Common myeloid progenitor, CD34-positive (primary cell): Measurements from ENCODE around the gene INSL3.

ENCODE experiments used
- CTCF ChIA-PET: fragments of 350-600 bp; sonication (Branson Sonifier 250); formaldehyde crosslinking; loops from one replicate; lab custom pipeline; 2021; ENCODE audit warnings: antibody characterized with exemption; lab: Charles Lee
- POLR2A ChIA-PET: fragments of 350-600 bp; sonication (Branson Sonifier 250); formaldehyde crosslinking; loops from one replicate; lab custom pipeline; 2021; ENCODE audit warnings: antibody characterized with exemption; lab: Charles Lee
- DNase-seq, 3 donors: peaks; one replicate each; pipeline versions ENCODE4 v3.0.0 to v3.0.0-alpha.2; 2013
- H3K27ac ChIP-seq, 2 experiments: 1 replicate in 1 of 2; 2 replicates in 1 of 2; pipeline ENCODE4 v1.7.0; 2013; ENCODE audit warnings: inconsistent platforms in 2 of 2, low read length in 2 of 2, mild to moderate bottlenecking in 2 of 2, low read depth in 1 of 2, moderate library complexity in 1 of 2; ENCODE audit not compliant: severe bottlenecking in 2 of 2, insufficient read depth in 1 of 2, poor library complexity in 1 of 2
- H3K27me3 ChIP-seq, 5 experiments: replicated peaks in 2 of 5; 1 replicate in 3 of 5; 2 replicates in 2 of 5; pipeline versions ENCODE4 v1.6.1 to v1.7.0; 2013; ENCODE audit warnings: low read length in 4 of 5, mild to moderate bottlenecking in 2 of 5, moderate library complexity in 2 of 5, inconsistent platforms in 1 of 5; ENCODE audit not compliant: insufficient read depth in 5 of 5, control insufficient read depth in 4 of 5
- H3K36me3 ChIP-seq, 4 experiments: 1 replicate in 2 of 4; 2 replicates in 2 of 4; pipeline versions ENCODE4 v1.6.1 to v1.7.0; 2013; ENCODE audit warnings: low read length in 3 of 4, control low read depth in 1 of 4, mild to moderate bottlenecking in 1 of 4; ENCODE audit not compliant: control insufficient read depth in 4 of 4, insufficient read depth in 4 of 4
- H3K4me1 ChIP-seq, 4 experiments: 1 replicate in 3 of 4; 2 replicates in 1 of 4; pipeline versions ENCODE4 v1.6.1 to v1.7.1; 2013; ENCODE audit warnings: low read length in 3 of 4, mild to moderate bottlenecking in 3 of 4, control low read depth in 1 of 4, inconsistent platforms in 1 of 4, moderate library complexity in 1 of 4; ENCODE audit not compliant: control insufficient read depth in 4 of 4, insufficient read depth in 4 of 4; ENCODE audit errors: control extremely low read depth in 1 of 4
- H3K4me3 ChIP-seq, 7 experiments: 1 replicate in 4 of 7; 2 replicates in 3 of 7; pipeline versions ENCODE4 v1.5.1 to v1.7.0; 2013; ENCODE audit warnings: mild to moderate bottlenecking in 7 of 7, low read length in 6 of 7, moderate library complexity in 6 of 7, inconsistent platforms in 2 of 7, low read depth in 2 of 7, control low read depth in 1 of 7; ENCODE audit not compliant: insufficient read depth in 4 of 7, control insufficient read depth in 1 of 7; ENCODE audit errors: extremely low read depth in 1 of 7
- H3K9me3 ChIP-seq, 5 experiments: 1 replicate in 4 of 5; 2 replicates in 1 of 5; pipeline versions ENCODE4 v1.6.1 to v1.7.1; 2013; ENCODE audit warnings: low read length in 4 of 5, mild to moderate bottlenecking in 2 of 5, inconsistent platforms in 1 of 5, low read depth in 1 of 5, moderate library complexity in 1 of 5; ENCODE audit not compliant: control insufficient read depth in 4 of 5, insufficient read depth in 2 of 5; ENCODE audit errors: control extremely low read depth in 1 of 5
- WGBS: methylation state at CpG from one replicate; pipeline ENCODE4 v1.1.5; 2013; ENCODE audit not compliant: insufficient coverage; 5-methylcytosine and 5-hydroxymethylcytosine counted together

INSL3 gene

GRCh38 chr19:17831419-17831888, 10.1 kb upstream of the INSL3 start:
- Histone ChIP-seq H3K27ac (no peak overlapping the region), H3K4me3 (no peak overlapping the region), H3K4me1 (peaks cover 0 to 4% (median 1%) of the 10 kb centered on the region in 4 experiments), H3K9me3 (peaks cover 0 to 4% (median 0%) of the 10 kb centered on the region in 5 experiments), H3K27me3 (no peaks in the 10 kb centered on the region), H3K36me3 (peaks cover 25 to 81% (median 59%) of the 10 kb centered on the region in 4 experiments)
- ChIA-PET POLR2A (interaction anchor here (1.0 kb wide), 1 partner anchor 17 kb away, joined by 4 read pairs; the partner anchor contains the start of gene JAK3), CTCF (interaction anchor here (1.1 to 1.4 kb wide), 3 partner anchors 12 to 17 kb away, joined by 3 to 6 read pairs (median 5); partner anchors contain the start of gene JAK3)
- DNase-seq: no peak
- WGBS: 95% methylated on average over 18 of the region's 25 CpGs

DNA sequence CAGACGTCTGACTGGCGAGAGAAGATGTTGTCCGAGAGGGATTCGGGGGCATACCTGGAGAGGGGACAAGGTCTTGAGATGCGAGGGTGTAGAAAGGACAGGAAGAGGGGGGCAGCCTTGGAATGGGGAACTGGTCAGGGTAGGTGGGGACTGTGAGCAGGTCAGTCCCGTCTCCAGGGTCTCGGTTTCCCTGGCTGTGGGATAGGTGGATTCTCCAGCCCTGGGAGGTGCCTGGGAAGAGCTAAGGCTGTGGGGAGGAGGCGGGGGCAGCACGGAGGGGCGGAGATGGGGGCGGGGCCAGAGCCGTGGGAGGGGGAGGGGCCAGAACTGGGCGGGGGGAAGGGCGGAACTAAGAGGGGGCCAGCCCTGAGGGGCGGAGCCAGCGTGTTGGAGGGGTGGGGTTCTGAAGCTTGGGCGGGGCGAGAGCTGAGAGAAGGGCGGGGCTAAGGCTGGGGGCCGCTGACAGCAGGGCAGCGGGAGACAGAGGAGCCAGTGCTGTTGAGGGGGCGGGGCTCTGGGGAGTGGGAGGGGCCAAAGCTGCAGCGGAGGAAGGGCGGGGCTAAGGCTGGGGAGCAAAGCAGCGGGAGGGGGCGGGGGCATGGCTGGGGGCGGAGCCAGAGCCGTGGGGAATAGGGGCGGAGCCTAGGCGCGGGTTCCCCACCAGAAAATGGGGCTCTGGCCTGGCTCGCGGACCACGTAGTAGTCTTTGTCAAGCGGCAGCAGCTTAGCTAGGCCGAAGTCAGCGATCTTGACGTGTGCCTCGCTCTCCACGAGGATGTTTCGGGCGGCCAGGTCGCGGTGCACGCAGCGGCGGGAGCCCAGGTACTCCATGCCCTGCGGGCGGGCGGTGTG, 9.5 kb upstream of the INSL3 start:
- no peak overlapping the region for H3K4me3 ChIP-seq
- CTCF ChIA-PET: interaction anchor here (1.0 to 1.1 kb wide), 3 partner anchors 11 to 25 kb away, joined by 3 read pairs; partner anchors contain the start of gene JAK3
- H3K36me3 ChIP-seq: peaks cover 24 to 77% (median 56%) of the 10 kb centered on the region in 4 experiments

DNA sequence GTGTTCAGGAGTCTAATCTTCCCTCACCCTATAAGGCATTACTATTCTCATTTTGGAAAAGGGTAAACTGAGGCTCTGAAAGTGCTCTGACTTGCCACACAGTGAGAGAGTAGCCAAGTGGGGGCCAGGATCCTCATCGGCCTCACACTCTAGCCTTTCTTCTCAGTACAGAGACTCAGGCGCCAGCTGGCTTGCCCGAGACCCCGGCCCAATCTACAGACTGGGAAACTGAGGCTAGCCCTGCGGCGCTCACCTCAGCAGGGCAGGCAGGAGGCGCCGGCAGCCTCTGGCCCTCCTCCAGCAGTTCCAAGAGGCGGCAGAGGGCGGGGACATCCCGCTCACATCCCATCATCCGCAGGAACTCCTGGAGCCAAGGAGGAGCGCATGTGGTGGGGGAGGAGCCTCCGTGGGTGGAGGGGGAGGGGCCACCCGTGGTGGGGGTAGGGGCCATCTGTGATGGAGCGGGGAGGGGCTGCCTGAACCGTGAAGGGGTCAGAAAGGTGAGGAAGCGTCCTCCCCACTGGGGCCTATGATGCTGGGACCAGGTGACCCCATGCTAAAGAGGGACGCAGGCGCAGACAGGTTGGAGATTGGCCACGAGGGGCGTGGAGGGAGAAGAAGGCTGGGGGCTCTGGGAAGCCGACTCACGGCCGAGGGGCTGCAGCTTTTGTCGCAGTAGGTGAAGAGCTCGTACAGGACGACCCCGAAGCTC, 8.7 kb upstream of the INSL3 start:
- Histone ChIP-seq H3K9me3 (peaks cover 0 to 4% (median 0%) of the 10 kb centered on the region in 5 experiments), H3K27me3 (no peaks in the 10 kb centered on the region), H3K27ac (no peak overlapping the region), H3K4me3 (no peak overlapping the region), H3K36me3 (peaks cover 19 to 73% (median 53%) of the 10 kb centered on the region in 4 experiments), H3K4me1 (peaks cover 0 to 4% (median 1%) of the 10 kb centered on the region in 4 experiments)
- ChIA-PET POLR2A (interaction anchor here (0.5 kb wide), 1 partner anchor 149 kb away, joined by 3 read pairs; no protein-coding TSS in a partner anchor), CTCF (interaction anchor here (0.6 to 1.1 kb wide), 6 partner anchors 10 to 89 kb away, joined by 3 to 4 read pairs (median 3); partner anchors contain the start of gene JAK3)
- no peak for DNase-seq
- WGBS: 95% methylated on average over 27 of the region's 29 CpGs

More for the DNA sequence above, 9.5 kb upstream of the INSL3 start:
- POLR2A ChIA-PET: interaction anchor here (0.5 to 1.0 kb wide), 2 partner anchors 17 to 149 kb away, joined by 3 to 4 read pairs; partner anchors contain the start of gene JAK3
- peak; percentile 73 to 81 (median 74) for DNase-seq
- H3K27ac ChIP-seq: no peak overlapping the region
- H3K9me3 ChIP-seq: peaks cover 0 to 4% (median 0%) of the 10 kb centered on the region in 5 experiments
- 95% methylated on average over 31 of the region's 50 CpGs for WGBS
- H3K4me1 ChIP-seq: peaks cover 0 to 4% (median 1%) of the 10 kb centered on the region in 4 experiments
- H3K27me3 ChIP-seq: no peaks in the 10 kb centered on the region

GRCh38 chr19:17826508-17827056, 5.3 kb upstream of the INSL3 start:
- POLR2A ChIA-PET: interaction anchor here (0.9 kb wide), 1 partner anchor 21 kb away, joined by 4 read pairs; the partner anchor contains the start of gene JAK3
- WGBS: 94% methylated on average over 12 of the region's 13 CpGs
- no peak overlapping the region for H3K4me3 ChIP-seq
- CTCF ChIA-PET: interaction anchor here (1.2 kb wide), 1 partner anchor 24 kb away, joined by 3 read pairs; no protein-coding TSS in a partner anchor
- peaks cover 0 to 4% (median 0%) of the 10 kb centered on the region in 5 experiments for H3K9me3 ChIP-seq
- no peak overlapping the region for H3K27ac ChIP-seq
- no peak for DNase-seq
- peaks cover 0 to 4% (median 1%) of the 10 kb centered on the region in 4 experiments for H3K4me1 ChIP-seq
- H3K27me3 ChIP-seq: no peaks in the 10 kb centered on the region
- peaks cover 12 to 50% (median 33%) of the 10 kb centered on the region in 4 experiments for H3K36me3 ChIP-seq

GRCh38 chr19:17824339-17824738, 3.0 kb upstream of the INSL3 start:
- ChIA-PET POLR2A (no interaction called here), CTCF (interaction anchor here (1.0 to 1.6 kb wide), 3 partner anchors 21 to 166 kb away, joined by 3 to 5 read pairs (median 4); partner anchors contain the start of gene RPL18A)
- WGBS: 93% methylated on average over 3 of the region's 8 CpGs
- no peak for DNase-seq
- Histone ChIP-seq H3K36me3 (peaks cover 4 to 32% (median 21%) of the 10 kb centered on the region in 4 experiments), H3K27ac (no peak overlapping the region), H3K4me1 (peaks cover 0 to 4% (median 1%) of the 10 kb centered on the region in 4 experiments), H3K9me3 (no peaks in the 10 kb centered on the region), H3K4me3 (no peak overlapping the region), H3K27me3 (no peaks in the 10 kb centered on the region)

- CTCF ChIA-PET: interaction anchor here (1.0 kb wide), 1 partner anchor 37 kb away, joined by 3 read pairs; no protein-coding TSS in a partner anchor
- WGBS: 94% methylated on average over 11 of the region's 13 CpGs
- H3K27ac ChIP-seq: no peak overlapping the region
- DNase-seq: no peak
- POLR2A ChIA-PET: no interaction called here
- H3K4me3 ChIP-seq: no peak overlapping the region
- no peaks in the 10 kb centered on the region for H3K9me3 ChIP-seq
- H3K4me1 ChIP-seq: no peaks in the 10 kb centered on the region
- peaks cover 0 to 2% (median 0%) of the 10 kb centered on the region in 4 experiments for H3K36me3 ChIP-seq
- no peaks in the 10 kb centered on the region for H3K27me3 ChIP-seq
These were observed 3.5 kb downstream of the INSL3 start for GRCh38 chr19:17817668-17818363.
